Liver (tissue), 9 donors: ENCODE results near the gene TRAFD1. TPM values are rescaled to one million over a fixed set of nuclear protein-coding genes. Genes with fewer than 3 reads are reported as not detected.
"Not testable (repeated sequence)": the region's sequence is repeated elsewhere in the genome, so short reads cannot be mapped to it uniquely, and the experiment has no call there.

ENCODE experiments used
- DNase-seq: peaks from one replicate; pipeline ENCODE4 v3.0.0-alpha.2; 2017; ENCODE audit warnings: low spot score
- H3K27ac ChIP-seq, 2 donors: one replicate each; pipeline ENCODE4 v1.7.0; 2013; ENCODE audit warnings: inconsistent platforms in 2 of 2, low read length in 2 of 2, control low read depth in 1 of 2, low read depth in 1 of 2, mild to moderate bottlenecking in 1 of 2
- H3K27me3 ChIP-seq, 4 donors: one replicate each; pipeline versions ENCODE4 v1.6.1 to v1.7.0; 2013; ENCODE audit warnings: low read length in 3 of 4, inconsistent platforms in 1 of 4, mild to moderate bottlenecking in 1 of 4, moderate library complexity in 1 of 4; ENCODE audit not compliant: control insufficient read depth in 4 of 4, insufficient read depth in 4 of 4
- H3K36me3 ChIP-seq, 4 donors: one replicate each; pipeline versions ENCODE4 v1.6.1 to v1.7.0; 2013; ENCODE audit warnings: low read length in 3 of 4, mild to moderate bottlenecking in 3 of 4, low read depth in 1 of 4, moderate library complexity in 1 of 4; ENCODE audit not compliant: control insufficient read depth in 4 of 4, insufficient read depth in 3 of 4
- H3K4me1 ChIP-seq, 4 donors: one replicate each; pipeline versions ENCODE4 v1.6.1 to v1.7.0; 2013; ENCODE audit warnings: low read length in 3 of 4, mild to moderate bottlenecking in 3 of 4, moderate library complexity in 1 of 4; ENCODE audit not compliant: control insufficient read depth in 4 of 4, insufficient read depth in 4 of 4
- H3K4me3 ChIP-seq, 3 donors: one replicate each; pipeline versions ENCODE4 v1.6.1 to v1.7.0; 2013; ENCODE audit warnings: low read length in 3 of 3, control low read depth in 1 of 3, low read depth in 1 of 3, mild to moderate bottlenecking in 1 of 3
- H3K9ac ChIP-seq, 2 donors: one replicate each; pipeline ENCODE4 v1.7.0; 2013; ENCODE audit warnings: low read length in 2 of 2, mild to moderate bottlenecking in 2 of 2, moderate library complexity in 2 of 2, control low read depth in 1 of 2, low read depth in 1 of 2
- H3K9me3 ChIP-seq, 4 donors: one replicate each; pipeline versions ENCODE4 v1.6.1 to v1.7.0; 2013; ENCODE audit warnings: low read length in 3 of 4; ENCODE audit not compliant: control insufficient read depth in 4 of 4
- FOXA1 ChIP-seq: IDR thresholded peaks from 2 replicates; pipeline ENCODE4 v1.6.1; 2016; ENCODE audit warnings: antibody characterized with exemption
- FOXA2 ChIP-seq: IDR thresholded peaks from 2 replicates; pipeline ENCODE4 v1.6.1; 2016; ENCODE audit warnings: antibody characterized with exemption
- GABPA ChIP-seq, 2 donors: IDR thresholded peaks in 1 of 2; conservative IDR thresholded peaks in 1 of 2; 2 replicates each; pipeline ENCODE4 v1.6.1; 2016; ENCODE audit warnings: antibody characterized with exemption in 2 of 2, mild to moderate bottlenecking in 1 of 2, moderate library complexity in 1 of 2
- HNF4A ChIP-seq, 2 donors: conservative IDR thresholded peaks; 2 replicates each; pipeline ENCODE4 v1.6.1; 2016; ENCODE audit warnings: antibody characterized with exemption in 2 of 2, mild to moderate bottlenecking in 2 of 2
- NR2F2 ChIP-seq: IDR thresholded peaks from 2 replicates; pipeline ENCODE4 v1.6.1; 2016; ENCODE audit warnings: antibody characterized with exemption
- SP1 ChIP-seq: IDR thresholded peaks from 2 replicates; pipeline ENCODE4 v1.6.1; 2018; ENCODE audit warnings: antibody characterized with exemption, mild to moderate bottlenecking
- YY1 ChIP-seq: IDR thresholded peaks from 2 replicates; pipeline ENCODE4 v1.6.1; 2016; ENCODE audit warnings: antibody characterized with exemption, mild to moderate bottlenecking
- WGBS: extraction: QIAGEN DNeasy Blood & Tissue Kit; methylation state at CpG from one replicate; pipeline ENCODE4 v1.1.7; 2013; 5-methylcytosine and 5-hydroxymethylcytosine counted together
- polyA plus RNA-seq, 2 donors: library from polyadenylated mRNA; stranded (reverse) in 1 of 2; unstranded in 1 of 2; fragments of 200-250 nt in 1 of 2; fragments of >200 nt in 1 of 2; fragmentation: Nextera tagmentation in 1 of 2; extraction: Ambion mirVana in 1 of 2; gene quantifications; one replicate each; pipeline versions ENCODE4 v1.2.1 to v1.2.3, GENCODE V29; 2013 to 2015
- total RNA-seq, 2 donors: library from RNA; depleted of rRNA; stranded (reverse); fragments of >200 nt; gene quantifications; one replicate each; pipeline ENCODE4 v1.2.3, GENCODE V29; 2014
- TF ChIP-seq, protein P1 (sequence below): IDR thresholded peaks from 2 replicates; pipeline ENCODE4 v1.6.1; 2016; ENCODE audit warnings: antibody characterized with exemption
- TF ChIP-seq, protein P2 (sequence below): IDR thresholded peaks from 2 replicates; pipeline ENCODE4 v1.6.1; 2016; ENCODE audit warnings: antibody characterized with exemption
- donor health status: healthy.
- donor health status: healthy.
- donor health status: healthy.
- donor health status: healthy.
- donor health status: healthy.

Gene TRAFD1
- total and polyA plus RNA-seq, 4 donors, result 7.0 to 19.3 (median 13.2) TPM

DNA sequence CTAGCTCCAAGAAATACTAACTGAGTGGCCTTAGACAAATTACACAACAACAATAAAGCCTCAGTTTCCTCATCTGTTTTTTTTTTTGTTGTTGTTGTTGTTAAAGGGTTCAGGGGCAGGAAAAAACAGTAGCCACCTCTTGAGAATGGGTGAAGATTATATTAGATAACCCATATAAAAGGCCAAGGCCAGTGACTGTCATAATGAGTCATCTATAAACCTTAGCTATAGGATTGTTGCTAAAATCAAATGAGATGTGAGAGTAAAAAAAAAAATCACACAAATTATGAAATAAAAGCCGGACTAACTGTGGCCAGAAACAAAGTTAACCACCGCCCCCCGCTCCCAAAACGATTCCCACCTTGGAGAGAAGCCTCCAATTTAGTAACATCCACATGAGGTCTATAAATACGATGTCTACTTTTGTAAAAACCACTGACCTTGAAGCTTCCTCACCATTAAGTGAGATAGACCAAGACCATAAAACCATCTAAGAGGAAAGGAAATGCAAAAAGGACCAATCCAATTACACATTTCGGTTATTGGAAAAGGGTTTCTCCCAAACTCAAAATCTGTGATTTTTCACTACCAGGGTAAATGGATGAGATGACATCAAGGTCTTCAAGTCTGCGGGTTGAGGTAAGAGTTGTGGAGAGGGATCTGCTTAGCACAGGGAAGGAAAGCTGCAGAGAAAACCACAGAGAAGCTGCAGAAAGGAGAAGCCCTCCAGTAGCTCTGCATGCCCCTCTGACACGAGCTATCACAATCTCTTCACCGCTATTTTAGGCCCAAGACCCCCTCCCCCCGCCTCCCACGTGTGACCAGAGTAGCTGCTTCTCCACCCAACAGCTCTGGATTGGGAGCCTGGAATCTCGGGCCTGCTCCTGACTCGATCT is 17.8 kb upstream of the TRAFD1 start:
- Histone ChIP-seq H3K4me1 (peaks cover 7 to 25% (median 19%) of the 10 kb centered on the region in 4 donors), H3K27me3 (no peaks in the 10 kb centered on the region), H3K36me3 (peaks cover 0 to 6% (median 0%) of the 10 kb centered on the region in 4 donors), H3K9ac (peak overlapping the region; percentile 59 to 91), H3K9me3 (no peaks in the 10 kb centered on the region), H3K4me3 (peak overlapping the region; percentile 85 to 99 (median 96)), H3K27ac (peak overlapping the region; percentile 87 to 95)
- 26% methylated on average over 13 of the region's 13 CpGs for WGBS
- no peak for TF ChIP-seq HNF4A (conservative IDR thresholded peaks at IDR 0.05)
- TF ChIP-seq GABPA (IDR thresholded peaks at IDR 0.05 in 1 of 2, conservative IDR thresholded peaks at IDR 0.05 in 1 of 2), result no peak
- no peak for TF ChIP-seq NR2F2
- TF ChIP-seq FOXA2, result no peak
- TF ChIP-seq, protein P1, sequence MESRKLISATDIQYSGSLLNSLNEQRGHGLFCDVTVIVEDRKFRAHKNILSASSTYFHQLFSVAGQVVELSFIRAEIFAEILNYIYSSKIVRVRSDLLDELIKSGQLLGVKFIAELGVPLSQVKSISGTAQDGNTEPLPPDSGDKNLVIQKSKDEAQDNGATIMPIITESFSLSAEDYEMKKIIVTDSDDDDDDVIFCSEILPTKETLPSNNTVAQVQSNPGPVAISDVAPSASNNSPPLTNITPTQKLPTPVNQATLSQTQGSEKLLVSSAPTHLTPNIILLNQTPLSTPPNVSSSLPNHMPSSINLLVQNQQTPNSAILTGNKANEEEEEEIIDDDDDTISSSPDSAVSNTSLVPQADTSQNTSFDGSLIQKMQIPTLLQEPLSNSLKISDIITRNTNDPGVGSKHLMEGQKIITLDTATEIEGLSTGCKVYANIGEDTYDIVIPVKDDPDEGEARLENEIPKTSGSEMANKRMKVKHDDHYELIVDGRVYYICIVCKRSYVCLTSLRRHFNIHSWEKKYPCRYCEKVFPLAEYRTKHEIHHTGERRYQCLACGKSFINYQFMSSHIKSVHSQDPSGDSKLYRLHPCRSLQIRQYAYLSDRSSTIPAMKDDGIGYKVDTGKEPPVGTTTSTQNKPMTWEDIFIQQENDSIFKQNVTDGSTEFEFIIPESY, result no peak
- DNase-seq, result peak; percentile 40

DNA sequence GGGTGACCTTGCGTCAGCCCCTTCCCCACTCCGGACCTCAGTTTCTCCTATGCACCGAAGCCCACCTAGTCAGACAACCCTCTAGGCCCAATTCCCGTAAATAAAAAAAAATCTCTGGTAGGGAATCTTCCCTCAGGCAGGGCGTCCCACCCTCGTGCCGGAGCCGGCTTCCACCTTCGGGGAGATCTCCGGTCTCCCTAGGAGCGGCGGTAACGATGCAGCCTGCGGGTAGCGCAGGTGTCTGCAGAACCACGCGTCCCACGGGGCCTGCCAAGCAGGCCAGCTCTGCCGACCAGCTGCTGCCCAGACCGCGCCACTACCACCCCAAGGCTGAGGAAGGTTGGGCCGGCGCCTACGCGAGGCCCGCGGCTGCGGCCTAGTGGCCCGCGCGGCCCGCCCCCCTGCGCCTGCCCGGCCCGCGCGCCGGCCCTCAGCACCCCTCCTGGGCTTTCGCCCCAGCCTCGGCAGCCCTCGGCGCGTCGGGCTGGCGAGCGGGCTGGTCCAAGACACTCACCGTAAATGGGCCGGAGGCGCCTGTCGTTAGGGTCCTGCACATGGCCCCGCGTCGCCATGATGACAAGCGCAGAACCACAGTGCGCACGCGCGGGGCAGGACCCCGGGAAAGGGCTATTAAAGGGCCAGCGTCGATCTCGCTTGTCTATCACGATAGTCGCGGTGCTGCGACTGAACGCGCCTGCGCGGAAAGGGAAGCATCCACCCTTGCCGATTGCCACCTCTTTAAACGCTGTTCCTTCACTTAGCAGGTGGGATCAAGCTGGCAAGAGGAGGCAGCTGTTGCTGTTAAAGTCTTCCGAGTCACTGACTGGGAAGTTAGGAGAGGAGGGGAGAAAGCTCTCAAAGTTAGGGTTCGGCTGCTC is 16.9 kb upstream of the TRAFD1 start, which contains the start of gene NAA25:
Gene NAA25 (minus strand): TSS at position 582 of the 878 bp plus-strand sequence. CDS start 10 bp downstream, at position 572.
- H3K27ac ChIP-seq, result peak within 1 kb of the TSS; percentile 87 to 95

DNA sequence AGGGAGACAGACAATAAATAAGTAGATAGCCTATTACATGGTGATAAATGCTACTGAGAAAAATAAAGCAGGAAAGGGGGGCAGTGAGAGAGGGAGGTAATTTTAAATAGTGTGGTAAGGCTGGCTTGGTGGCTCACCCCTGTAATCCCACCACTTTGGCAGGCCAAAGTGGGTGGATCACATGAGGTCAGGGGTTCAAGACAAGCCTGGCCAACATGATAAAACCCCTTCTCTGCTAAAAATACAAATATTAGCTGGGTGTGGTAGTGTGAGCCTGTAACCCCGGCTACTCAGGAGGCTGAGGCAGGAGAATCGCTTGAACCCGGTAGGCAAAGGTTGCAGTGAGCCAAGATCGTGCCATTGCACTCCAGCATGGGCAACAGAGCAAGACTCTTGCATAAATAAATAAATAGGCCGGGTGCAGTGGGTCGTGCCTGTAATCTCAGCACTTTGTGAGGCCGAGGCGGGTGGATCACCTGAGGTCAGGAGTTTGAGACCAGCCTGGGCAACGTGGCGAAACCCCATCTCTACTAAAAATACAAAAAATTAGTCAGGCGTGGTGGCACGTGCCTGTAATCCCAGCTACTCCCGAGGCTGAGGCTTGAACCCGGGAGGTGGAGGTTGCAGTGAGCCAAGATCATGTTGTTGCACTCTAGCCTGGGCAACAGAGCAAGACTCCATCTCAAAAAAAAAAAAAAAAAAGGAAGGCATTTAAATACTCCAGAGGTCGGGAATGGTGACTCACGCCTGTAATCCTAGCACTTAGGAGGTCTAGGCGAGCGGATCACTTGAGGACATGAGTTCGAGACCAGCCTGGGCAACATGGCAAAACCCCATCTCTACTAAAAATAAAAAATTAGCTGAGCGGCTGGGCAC is 14.3 kb upstream of the TRAFD1 start:
- peaks cover 7 to 19% (median 17%) of the 10 kb centered on the region in 4 donors for H3K4me1 ChIP-seq
- H3K36me3 ChIP-seq, DNase-seq, H3K27ac ChIP-seq, H3K9me3 ChIP-seq, H3K4me3 ChIP-seq, H3K9ac ChIP-seq, H3K27me3 ChIP-seq: not testable (repeated sequence)
- 73% methylated on average over 20 of the region's 20 CpGs for WGBS

More for the DNA sequence above, 16.9 kb upstream of the TRAFD1 start, which contains the start of gene NAA25:
- peaks cover 7 to 24% (median 19%) of the 10 kb centered on the region in 4 donors for H3K4me1 ChIP-seq
- no peaks in the 10 kb centered on the region for H3K9me3 ChIP-seq
- under 1% methylated on average over 74 of the region's 74 CpGs for WGBS
- peak within 1 kb of the TSS; percentile 91 to 99 for H3K9ac ChIP-seq
- DNase-seq, result peak; percentile 91
- H3K27me3 ChIP-seq, result no peaks in the 10 kb centered on the region
- H3K4me3 ChIP-seq, result peak within 1 kb of the TSS; percentile 85 to 99 (median 96)
- TF ChIP-seq GABPA (IDR thresholded peaks at IDR 0.05 in 1 of 2, conservative IDR thresholded peaks at IDR 0.05 in 1 of 2) (no peak), SP1 (no peak), FOXA1 (no peak), YY1 (peak; percentile 80)
- TF ChIP-seq, protein P2, sequence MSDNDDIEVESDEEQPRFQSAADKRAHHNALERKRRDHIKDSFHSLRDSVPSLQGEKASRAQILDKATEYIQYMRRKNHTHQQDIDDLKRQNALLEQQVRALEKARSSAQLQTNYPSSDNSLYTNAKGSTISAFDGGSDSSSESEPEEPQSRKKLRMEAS, result peak; percentile 94
- peaks cover 0 to 4% (median 0%) of the 10 kb centered on the region in 4 donors for H3K36me3 ChIP-seq
